ENCODE data around the gene PFDN4.

- no peak for TF ChIP-seq CTCF (IDR thresholded peaks at IDR 0.05)
- TF ChIP-seq EZH2 (IDR thresholded peaks at IDR 0.05; ENCODE audit: borderline replicate concordance, insufficient read depth, low read depth, low read length, poor library complexity, severe bottlenecking), result no peak
These were observed 47.6 kb upstream of the PFDN4 start for GRCh38 chr20:54160065-54161007.
